ENCODE results near the gene ILDR1.

Gene ILDR1

DNA sequence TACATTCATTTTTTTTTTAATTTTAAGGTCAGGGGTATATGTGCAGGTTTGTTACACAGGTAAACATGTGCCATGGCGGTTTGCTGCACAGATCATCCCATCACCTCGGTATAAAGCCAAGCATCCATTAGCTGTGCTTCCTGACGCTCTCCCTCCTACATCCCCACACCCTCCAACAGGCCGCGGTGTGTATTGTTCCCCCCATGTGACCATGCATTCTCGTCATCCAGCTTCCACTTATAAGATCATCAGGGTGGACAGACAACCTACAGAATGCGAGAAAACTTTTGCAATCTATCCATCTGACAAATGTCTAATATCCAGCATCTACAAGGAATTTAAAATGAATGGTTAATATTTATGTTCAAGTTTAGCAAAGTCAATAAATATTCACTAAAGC, 19.4 kb downstream of the ILDR1 start:
- TF ChIP-seq CSDC2 (CRISPR knock-in tag; IDR thresholded peaks at IDR 0.05): no peak
- no peak for TF ChIP-seq ZNF8 (CRISPR knock-in tag; IDR thresholded peaks at IDR 0.05)
- TF ChIP-seq, protein P1, sequence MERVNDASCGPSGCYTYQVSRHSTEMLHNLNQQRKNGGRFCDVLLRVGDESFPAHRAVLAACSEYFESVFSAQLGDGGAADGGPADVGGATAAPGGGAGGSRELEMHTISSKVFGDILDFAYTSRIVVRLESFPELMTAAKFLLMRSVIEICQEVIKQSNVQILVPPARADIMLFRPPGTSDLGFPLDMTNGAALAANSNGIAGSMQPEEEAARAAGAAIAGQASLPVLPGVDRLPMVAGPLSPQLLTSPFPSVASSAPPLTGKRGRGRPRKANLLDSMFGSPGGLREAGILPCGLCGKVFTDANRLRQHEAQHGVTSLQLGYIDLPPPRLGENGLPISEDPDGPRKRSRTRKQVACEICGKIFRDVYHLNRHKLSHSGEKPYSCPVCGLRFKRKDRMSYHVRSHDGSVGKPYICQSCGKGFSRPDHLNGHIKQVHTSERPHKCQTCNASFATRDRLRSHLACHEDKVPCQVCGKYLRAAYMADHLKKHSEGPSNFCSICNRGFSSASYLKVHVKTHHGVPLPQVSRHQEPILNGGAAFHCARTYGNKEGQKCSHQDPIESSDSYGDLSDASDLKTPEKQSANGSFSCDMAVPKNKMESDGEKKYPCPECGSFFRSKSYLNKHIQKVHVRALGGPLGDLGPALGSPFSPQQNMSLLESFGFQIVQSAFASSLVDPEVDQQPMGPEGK (CRISPR knock-in tag; IDR thresholded peaks at IDR 0.05; ENCODE audit: borderline replicate concordance): no peak
- TF ChIP-seq TSHZ2 (CRISPR knock-in tag; IDR thresholded peaks at IDR 0.05): no peak
- no peak for TF ChIP-seq ZNF565 (CRISPR knock-in tag; conservative IDR thresholded peaks at IDR 0.05; ENCODE audit: low read depth)
- TF ChIP-seq TOX (CRISPR knock-in tag; IDR thresholded peaks at IDR 0.05; ENCODE audit: borderline replicate concordance): no peak
- TF ChIP-seq RARB (CRISPR knock-in tag; IDR thresholded peaks at IDR 0.05): no peak
- TF ChIP-seq ESRRG (CRISPR knock-in tag; IDR thresholded peaks at IDR 0.05): no peak
- TF ChIP-seq ZFP3 (CRISPR knock-in tag; IDR thresholded peaks at IDR 0.05): no peak
- no peak for ATAC-seq

GRCh38 chr3:122001892-122002291, 20.2 kb downstream of the ILDR1 start:
- TF ChIP-seq TCF4 (CRISPR knock-in tag; IDR thresholded peaks at IDR 0.05; ENCODE audit: borderline replicate concordance) (no peak), ZNF565 (CRISPR knock-in tag; conservative IDR thresholded peaks at IDR 0.05; ENCODE audit: low read depth) (no peak), ISL1 (CRISPR knock-in tag; IDR thresholded peaks at IDR 0.05) (no peak), ZFP30 (CRISPR knock-in tag; IDR thresholded peaks at IDR 0.05) (no peak), CSDC2 (CRISPR knock-in tag; IDR thresholded peaks at IDR 0.05) (no peak), GLIS3 (CRISPR knock-in tag; IDR thresholded peaks at IDR 0.05) (no peak), ZNF8 (CRISPR knock-in tag; IDR thresholded peaks at IDR 0.05) (no peak), ZC3H10 (CRISPR knock-in tag; IDR thresholded peaks at IDR 0.05) (no peak), OSR1 (CRISPR knock-in tag; IDR thresholded peaks at IDR 0.05) (no peak), ZNF70 (CRISPR knock-in tag; IDR thresholded peaks at IDR 0.05) (no peak), PPARA (CRISPR knock-in tag; IDR thresholded peaks at IDR 0.05; ENCODE audit: borderline replicate concordance) (no peak), BACH2 (CRISPR knock-in tag; IDR thresholded peaks at IDR 0.05; ENCODE audit: borderline replicate concordance) (no peak), RARB (CRISPR knock-in tag; IDR thresholded peaks at IDR 0.05) (no peak), ARNTL (CRISPR knock-in tag; IDR thresholded peaks at IDR 0.05; ENCODE audit: borderline replicate concordance, low read depth) (no peak), ZFP3 (CRISPR knock-in tag; IDR thresholded peaks at IDR 0.05) (no peak)
- TF ChIP-seq, protein P1 (CRISPR knock-in tag; IDR thresholded peaks at IDR 0.05; ENCODE audit: borderline replicate concordance): no peak
- TF ChIP-seq, protein P2, sequence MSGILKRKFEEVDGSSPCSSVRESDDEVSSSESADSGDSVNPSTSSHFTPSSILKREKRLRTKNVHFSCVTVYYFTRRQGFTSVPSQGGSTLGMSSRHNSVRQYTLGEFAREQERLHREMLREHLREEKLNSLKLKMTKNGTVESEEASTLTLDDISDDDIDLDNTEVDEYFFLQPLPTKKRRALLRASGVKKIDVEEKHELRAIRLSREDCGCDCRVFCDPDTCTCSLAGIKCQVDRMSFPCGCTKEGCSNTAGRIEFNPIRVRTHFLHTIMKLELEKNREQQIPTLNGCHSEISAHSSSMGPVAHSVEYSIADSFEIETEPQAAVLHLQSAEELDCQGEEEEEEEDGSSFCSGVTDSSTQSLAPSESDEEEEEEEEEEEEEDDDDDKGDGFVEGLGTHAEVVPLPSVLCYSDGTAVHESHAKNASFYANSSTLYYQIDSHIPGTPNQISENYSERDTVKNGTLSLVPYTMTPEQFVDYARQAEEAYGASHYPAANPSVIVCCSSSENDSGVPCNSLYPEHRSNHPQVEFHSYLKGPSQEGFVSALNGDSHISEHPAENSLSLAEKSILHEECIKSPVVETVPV (CRISPR knock-in tag; IDR thresholded peaks at IDR 0.05): no peak
- no peak for ATAC-seq

DNA sequence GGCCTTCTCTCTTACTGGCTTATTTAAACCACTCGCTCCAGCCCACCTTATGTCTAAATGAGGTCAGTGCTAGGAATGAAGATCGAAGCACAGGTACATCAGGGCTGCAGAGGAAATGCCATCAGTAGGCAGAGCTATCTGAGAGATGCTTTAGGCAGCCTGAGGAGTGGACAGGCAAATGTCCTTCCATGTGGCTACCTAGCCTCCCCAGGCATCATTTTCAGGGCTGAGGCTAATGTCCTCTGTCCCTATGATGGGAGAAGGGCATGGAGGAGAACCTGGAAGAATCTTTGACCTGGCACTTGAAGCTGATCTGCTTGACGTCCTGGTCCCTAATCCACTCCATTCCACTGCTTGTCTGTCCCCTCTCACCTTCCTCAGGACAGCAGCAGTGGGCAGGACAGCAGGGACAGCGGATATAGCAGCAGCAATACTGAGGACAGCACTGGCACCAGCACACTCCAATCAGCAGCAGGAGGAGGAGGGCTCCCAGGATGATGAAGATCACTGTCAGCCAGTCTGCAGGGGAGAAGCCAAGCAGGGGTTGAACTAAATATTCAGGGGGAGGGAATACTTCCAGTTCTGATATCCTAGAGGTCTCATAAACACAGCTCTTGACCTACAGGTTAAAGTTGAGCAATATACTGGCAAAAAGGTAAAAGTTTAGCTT, 21.0 kb downstream of the ILDR1 start:
- no peak for TF ChIP-seq TCF4 (CRISPR knock-in tag; IDR thresholded peaks at IDR 0.05; ENCODE audit: borderline replicate concordance)
- no peak for TF ChIP-seq ARNTL (CRISPR knock-in tag; IDR thresholded peaks at IDR 0.05; ENCODE audit: borderline replicate concordance, low read depth)
- TF ChIP-seq CSDC2 (CRISPR knock-in tag; IDR thresholded peaks at IDR 0.05): no peak
- TF ChIP-seq, protein P1 (CRISPR knock-in tag; IDR thresholded peaks at IDR 0.05; ENCODE audit: borderline replicate concordance): no peak
- no peak for TF ChIP-seq ZNF565 (CRISPR knock-in tag; conservative IDR thresholded peaks at IDR 0.05; ENCODE audit: low read depth)
- TF ChIP-seq, protein P3, sequence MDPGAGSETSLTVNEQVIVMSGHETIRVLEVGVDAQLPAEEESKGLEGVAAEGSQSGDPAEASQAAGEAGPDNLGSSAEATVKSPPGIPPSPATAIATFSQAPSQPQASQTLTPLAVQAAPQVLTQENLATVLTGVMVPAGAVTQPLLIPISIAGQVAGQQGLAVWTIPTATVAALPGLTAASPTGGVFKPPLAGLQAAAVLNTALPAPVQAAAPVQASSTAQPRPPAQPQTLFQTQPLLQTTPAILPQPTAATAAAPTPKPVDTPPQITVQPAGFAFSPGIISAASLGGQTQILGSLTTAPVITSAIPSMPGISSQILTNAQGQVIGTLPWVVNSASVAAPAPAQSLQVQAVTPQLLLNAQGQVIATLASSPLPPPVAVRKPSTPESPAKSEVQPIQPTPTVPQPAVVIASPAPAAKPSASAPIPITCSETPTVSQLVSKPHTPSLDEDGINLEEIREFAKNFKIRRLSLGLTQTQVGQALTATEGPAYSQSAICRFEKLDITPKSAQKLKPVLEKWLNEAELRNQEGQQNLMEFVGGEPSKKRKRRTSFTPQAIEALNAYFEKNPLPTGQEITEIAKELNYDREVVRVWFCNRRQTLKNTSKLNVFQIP (CRISPR knock-in tag; IDR thresholded peaks at IDR 0.05; ENCODE audit: borderline replicate concordance, low read depth): no peak
- no peak for TF ChIP-seq ISL1 (CRISPR knock-in tag; IDR thresholded peaks at IDR 0.05)
- TF ChIP-seq, protein P2 (CRISPR knock-in tag; IDR thresholded peaks at IDR 0.05): no peak
- ATAC-seq: peak; percentile 97
